DMS 273 treated with DMSO at 0.1 percent for 48 hours (cell line): ENCODE measurements around the gene ADAM22.
"Not testable (repeated sequence)": the region's sequence is repeated elsewhere in the genome, so short reads cannot be mapped to it uniquely, and the experiment has no call there.

Source experiments
- DNase-seq: peaks from one replicate; lab custom pipeline; 2025; lab: John Stamatoyannopoulos, UW

Gene ADAM22

DNA sequence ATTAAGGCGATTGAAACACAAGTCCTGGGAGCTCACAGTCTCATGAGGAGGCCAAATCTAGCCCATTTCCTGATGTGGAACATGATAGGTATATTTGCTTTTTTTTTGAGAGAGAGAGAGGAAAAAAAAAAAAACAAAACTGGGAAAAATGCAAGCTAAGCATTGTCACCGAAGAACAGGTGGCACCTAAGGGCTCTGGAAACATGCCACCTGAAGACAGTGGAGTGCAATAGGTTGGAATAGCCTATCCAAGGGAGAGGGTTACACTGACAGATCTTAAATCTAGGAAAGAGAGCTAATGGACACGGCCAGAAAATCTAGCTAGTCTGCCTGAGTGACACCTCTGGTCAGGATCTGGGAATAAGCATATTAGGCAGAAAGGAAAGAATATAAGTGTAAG, 175.6 kb downstream of the ADAM22 start:
- no peak for DNase-seq

DNA sequence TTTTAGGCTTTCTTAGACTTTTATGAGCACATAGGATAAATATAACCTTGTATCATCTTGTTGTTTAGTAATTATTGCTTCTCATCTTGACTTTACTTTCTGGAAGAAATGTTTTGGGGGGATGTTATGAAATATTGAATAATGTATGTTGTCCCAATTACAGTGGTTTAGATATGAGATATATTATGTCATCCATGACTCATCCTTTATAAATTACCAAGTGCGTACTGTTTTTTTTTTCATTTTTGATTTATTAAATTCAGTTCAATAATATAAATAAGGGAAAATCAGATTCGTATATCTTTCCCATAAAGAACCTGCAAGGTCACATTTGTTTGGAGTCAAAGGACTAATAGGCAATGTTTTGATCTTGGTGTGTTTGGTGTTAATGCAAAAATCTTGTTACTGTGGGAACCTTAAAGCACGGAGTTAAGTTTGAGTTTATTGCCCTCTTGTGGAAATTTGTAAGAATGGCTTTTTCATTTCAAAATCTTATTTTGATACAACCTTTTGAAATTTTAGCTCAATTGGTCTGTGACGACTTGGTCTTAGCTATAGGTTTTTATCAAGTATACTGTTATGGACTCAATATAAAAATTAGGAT, 177.2 kb downstream of the ADAM22 start:
- DNase-seq: peak; percentile 46

DNA sequence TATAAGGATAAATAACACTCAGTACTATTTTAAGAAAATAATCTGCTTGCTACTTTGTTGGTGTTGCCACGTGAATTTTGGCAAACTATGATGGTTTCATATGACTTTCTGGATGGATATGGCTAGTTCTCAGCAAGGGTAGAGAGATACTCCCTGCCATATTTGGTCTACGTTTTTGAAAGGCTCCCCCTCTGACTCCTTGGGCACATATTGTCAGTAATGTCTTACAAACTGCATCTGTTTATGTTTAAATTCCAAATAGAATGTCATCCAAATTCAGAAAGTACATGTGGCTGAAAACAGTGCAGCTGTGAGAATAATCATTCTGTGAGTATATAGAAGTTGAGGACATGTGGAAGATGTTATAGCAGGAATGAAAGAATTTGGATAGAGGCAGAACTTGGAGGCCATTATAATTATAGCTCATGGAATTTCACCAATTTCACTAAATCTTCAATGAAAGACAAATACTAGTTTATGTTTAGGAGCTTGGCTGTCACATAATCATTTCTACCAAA, 178.0 kb downstream of the ADAM22 start:
- DNase-seq: no peak

DNA sequence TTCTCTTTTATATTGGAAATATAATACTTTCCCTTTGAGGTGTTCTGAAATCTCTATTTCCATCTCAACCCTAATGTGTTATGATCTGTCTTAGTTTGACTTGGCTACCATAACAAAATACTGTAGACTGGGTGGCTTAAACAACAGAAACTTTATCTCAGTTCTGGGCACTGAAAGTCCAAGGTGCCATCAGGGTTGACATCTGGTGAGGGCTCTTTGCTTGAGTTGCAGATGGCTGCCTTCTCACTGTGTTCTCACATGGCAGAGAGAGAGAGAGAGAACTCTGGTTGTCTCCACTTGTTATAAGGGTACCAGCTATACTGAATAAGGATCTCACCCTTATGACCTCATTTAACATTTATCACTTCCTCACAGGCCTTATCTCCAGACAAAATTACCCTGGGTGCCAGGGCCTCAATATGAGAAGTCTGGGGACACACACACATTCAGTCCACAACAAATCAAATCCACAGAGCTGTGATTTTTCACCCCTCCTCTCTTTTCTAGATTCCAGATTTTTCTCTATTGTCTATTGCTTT, 181.3 kb downstream of the ADAM22 start:
- DNase-seq: peak; percentile 60

DNA sequence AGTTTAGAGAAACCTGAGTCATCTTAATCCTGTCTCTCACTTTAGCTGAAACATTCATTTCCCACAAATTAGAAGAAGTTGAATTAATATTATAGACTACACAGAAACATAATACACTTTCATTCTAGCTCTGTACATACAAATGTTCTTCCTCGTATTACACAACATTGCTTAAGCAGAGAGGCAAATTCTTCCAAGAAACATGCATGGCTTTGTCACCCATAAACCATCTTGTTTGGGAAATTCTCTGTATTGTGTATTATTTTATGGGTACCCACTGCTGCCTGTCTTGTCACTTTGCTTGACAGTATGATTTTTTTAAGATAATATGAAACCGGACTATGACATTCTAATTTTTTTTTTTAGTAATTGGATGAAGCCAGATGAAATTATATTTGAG, 181.8 kb downstream of the ADAM22 start:
- DNase-seq: no peak

DNA sequence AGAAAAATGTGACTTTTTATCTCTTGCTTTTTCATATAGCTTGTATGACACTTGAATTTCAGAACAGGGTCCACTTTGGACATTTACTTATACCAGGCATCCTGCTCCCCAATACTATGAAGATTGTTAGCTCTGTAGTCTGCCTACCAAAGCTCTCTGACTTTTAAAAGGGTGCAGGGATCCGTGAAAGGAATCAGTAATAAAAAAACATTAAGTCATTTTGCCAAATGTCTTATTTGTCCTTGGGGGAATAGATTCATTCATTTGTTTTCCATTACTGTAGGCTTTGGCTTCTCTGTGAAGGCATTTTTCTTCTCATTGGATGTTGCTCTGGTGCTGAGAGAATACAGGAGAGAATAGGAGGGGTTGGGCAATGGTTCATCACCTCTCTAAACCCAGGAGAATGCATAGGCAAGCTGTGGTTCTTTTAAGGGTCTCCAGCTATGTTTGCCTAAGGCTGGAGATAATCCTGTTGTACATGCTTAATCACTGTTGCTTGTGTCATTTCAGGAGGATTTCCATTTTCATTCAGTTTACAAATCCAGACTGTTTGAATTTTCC, 182.3 kb downstream of the ADAM22 start:
- no peak for DNase-seq

DNA sequence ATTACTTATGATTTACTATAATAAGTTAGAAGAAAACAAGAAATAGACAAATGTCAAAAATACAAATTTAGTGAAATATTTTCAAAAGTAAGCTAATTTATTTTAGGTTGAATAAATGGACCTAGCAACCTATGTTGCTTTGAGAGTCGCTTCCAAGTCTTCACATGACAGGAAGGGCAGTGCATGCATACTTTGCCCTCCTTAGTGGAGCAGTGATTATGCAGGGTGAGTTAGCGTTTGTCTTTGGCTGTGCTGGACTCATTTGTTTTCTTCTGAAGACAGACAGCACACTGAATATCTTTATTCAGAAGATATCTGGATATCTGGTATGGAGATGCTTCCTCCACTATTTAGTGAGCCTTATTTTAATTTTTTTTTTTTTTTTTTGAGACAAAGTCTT, 183.3 kb downstream of the ADAM22 start:
- no peak for DNase-seq

DNA sequence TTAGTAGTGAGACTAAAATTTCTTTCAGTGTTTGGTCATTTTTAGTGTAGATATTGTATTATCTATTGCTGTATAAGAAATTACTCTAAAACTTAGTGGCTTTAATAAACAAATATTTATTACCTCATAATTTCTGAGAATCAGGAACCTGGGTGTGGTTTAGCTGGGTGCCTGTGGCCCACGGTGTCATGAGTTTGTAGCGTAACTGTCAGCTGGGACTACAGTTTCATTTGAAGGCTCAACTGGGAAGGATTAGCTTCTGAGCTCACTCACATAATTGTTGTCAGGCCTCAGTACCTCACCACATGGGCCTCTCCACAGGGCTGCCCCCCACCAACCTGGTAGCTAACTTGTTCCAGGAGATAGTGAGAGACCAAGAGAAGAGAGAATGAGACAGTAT, 187.3 kb downstream of the ADAM22 start:
- no peak for DNase-seq

DNA sequence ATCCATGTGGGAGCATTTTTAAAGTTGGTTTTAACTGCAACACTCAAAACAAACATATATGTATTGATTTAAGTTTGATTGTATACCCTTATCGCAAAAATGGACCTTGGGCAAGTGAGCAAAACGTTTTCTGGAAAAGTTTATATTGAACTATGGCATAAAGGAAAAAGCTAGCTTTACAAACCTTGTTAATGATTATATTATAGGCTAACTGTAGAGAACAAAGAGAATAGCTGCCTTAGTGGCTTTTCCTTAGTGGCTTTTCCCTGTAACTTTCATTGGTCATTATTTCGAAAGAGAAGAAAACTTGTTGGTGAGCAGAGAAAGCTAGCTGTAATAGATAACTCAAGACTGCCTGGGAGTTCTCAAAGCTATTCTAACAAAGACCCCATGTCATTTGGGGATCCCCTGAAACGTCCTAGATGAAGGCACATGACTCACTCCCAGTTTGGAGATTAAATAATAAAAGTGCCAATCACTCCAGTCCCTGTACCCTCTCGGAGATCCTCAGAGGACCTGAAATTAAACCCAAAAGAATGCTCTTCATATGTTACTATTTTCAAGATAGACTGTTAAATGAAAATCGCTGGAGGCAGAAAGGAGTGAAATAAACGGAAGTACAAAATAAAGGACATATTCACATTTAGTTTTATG, 193.7 kb downstream of the ADAM22 start:
- DNase-seq: no peak

DNA sequence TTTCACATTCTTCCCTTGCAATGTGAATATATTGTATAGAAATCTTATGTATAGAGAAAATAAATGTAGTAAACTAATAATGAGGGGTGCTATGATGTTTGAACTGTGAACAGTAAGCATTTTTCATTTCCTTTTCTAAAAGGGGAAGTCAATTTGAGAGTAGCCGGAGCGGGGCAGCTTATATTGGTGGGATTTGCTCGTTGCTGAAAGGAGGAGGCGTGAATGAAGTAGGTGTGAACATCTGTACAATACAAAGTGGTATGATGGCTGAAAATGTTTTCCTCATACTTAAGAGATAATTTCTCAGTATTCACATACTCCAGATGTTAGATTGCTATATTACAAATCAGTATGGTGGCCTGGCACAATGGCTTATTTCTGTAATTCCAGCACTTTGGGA, 198.7 kb downstream of the ADAM22 start:
- no peak for DNase-seq

DNA sequence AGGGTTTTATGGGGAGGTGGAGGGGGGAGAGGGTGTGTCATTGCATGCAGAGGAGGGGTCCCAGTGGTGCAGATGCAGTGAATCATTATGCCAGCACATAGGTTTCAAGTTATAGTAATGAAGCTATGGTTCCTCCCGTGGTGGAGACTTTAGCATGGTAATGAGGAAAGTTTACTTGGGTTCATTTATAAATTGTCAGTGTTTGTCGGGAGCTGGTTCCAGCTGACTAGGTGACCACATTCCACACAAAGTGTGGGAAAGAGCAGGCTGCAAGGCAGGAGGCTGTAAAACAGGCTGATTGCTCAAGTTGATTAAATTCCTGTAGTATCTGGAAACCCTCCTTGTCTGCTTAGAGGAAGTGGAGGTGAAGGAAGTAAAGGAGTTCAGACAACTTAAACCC, 206.9 kb downstream of the ADAM22 start:
- no peak for DNase-seq

DNA sequence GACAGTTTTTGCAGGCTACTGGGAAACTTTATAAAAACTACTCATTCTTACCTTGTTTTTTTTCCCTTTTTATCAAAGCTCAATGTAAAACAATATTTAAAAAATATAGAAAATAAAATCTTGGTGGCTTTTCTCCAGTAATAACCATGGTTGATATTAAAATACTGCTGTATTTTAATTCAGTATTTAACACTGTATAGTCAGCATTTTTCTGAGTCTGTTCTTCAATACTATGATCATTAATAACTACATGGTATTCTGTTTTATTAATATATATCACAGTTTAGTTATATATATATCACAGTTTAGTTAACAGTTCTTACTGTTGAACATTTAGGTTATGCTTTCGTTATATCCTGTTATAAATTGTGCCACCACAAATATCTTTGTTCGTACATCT, 207.4 kb downstream of the ADAM22 start:
- no peak for DNase-seq

DNA sequence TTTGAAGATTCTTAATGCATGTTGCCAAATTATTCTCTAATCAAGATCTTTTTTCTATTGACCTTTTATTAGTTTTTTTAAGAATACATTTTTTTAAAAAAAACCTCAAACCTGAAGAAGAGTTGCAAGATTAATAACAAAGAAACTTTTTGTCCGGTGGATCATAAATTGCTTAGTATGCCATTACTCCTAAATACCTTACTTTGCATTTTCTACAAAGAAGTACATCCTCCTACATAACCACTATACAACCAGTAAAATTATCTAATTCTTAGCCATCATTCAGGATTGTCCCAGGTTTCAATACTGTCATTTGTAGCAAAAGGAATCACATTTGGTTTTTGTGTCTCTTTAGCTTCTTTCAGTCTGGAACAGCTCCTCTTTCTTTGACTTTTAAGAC, 207.9 kb downstream of the ADAM22 start:
- DNase-seq: no peak

DNA sequence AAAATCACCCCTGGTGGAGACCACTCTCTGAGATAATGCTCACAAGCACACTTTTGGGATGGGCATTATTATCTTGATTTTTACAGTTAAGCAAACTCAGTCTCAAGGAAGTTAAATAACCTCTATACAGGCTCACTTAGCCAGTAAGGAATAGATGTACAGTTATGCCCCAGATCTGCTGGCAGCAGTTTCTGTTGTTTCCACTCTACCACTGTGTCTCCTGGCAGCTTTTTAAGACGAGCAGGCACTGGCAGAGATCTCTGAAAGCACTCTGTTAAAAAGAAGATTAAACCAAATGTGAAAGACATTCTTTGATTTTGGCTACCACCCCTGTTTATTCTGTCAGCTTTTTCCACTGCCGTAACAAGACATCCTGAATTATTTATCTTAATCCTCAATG, 212.6 kb downstream of the ADAM22 start:
- DNase-seq: no peak

DNA sequence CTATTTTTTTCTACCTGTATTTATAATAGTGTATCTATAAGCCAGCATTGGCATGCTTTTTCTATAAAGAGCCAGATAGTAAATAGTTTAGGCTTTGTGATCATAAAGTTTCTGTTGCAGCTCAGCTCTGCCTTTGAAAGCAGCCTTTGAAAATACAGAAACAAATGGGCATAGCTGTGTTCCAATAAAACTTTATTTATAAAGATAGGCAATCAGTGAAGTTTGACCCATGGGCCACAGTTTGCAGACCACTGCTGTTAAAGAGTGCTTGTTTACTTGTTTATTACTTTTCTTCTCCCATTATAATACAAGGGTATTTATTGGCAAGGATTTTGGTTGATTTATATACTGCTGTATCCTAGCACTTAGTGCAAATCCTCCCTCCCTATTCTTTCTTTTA, 213.3 kb downstream of the ADAM22 start:
- no peak for DNase-seq

DNA sequence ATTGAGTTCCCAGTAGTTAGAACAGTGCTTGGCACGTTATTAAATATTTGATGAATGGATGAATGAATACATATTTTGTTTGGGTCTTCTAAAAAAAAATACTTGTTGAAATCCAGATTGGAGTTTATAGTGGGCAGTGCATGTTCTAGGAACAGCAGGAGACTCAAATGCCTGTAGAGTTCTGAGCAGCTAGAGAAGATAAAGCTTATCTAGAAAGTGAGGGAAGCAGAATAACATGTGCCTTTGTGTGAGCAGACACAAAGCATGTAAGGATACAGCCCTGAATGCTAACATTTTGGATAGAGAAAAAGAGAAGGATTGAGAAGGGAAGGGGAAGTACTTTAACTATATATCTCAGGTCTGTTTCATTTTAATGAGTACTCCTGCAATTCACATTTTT, 213.9 kb downstream of the ADAM22 start:
- DNase-seq: no peak

DNA sequence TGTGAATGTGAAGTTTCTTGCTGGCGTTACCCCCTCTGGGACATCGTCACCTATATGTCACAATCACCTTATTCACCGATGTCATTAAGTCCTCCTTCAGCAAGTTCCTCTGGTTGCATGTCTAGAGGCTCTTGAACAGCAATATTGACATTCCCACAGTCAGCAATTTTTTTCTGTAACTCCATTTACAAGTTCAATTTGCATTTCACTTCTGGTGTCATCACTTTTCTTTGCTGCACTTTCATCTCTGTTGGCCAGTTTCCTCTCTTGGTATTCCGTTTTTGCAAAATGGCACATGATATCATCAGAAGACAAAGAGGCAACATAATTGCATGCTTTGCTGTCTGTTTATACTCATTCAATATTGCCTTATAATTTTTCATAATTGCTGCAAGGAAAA, 216.0 kb downstream of the ADAM22 start:
- no peak for DNase-seq

DNA sequence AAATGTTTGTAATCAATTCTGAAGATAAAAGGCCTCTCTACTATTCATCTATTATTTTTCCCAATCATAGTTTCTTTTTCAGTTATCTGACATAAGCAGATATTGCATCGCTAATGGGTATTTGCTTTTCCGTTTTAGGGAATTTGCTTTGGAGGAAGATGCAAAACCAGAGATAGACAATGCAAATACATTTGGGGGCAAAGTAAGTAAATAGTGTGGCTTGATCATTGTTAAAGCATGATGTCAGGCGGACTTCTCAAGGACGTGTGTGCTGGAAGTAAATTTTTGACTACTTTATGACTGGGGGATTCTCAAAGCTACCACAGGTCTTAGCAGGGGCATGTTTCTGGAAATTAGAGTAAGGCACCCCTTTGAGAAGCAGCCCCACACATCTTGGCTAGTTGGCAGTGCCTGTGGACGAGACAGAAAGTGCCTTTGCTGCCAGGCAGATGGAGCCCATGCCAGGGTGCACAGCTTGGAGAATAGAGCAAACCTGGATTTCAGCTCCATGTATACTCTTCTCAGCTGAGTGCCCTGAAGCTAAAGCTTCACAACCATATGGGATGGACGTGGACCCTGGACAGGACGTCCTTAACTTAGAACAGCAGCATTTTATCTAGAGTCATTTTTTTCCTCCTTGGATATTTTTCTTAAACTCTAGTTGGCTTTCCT, 217.2 kb downstream of the ADAM22 start:
- DNase-seq: no peak

DNA sequence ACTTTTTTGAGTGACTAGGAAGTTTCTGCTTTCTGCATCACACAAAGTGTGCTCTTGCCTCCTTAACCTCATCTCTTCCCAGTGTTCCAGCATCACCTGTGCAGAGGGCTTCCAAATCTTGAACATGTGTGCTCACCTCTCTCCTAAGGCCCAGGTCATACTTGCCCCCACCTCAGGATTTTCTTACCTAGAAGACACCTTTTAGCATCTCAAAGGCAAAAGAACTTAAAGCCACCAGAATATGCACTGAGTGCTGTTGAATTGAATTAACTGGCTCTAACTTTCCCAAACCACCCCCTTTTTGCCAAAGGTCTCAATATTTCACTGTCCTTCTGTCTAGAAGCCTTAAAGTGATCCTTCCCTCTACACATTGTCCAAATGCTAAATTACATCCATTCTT, 219.3 kb downstream of the ADAM22 start:
- DNase-seq: no peak

DNA sequence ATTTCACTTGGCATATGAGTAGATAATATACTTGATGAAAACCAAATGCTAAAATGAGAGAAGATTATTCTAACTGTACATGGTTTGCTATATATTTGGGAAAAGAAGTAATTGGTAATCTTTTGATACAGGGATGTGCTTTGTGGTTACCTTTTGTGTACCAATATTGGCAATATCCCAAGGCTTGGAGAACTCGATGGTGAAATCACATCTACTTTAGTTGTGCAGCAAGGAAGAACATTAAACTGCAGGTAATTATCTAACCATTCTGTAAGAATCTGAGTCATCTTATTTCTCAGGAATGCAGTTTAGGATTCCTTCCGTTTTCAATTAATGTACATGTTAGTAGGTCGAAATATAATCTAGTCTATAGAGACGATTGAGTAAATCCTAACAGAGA, 221.7 kb downstream of the ADAM22 start:
- DNase-seq: no peak

DNA sequence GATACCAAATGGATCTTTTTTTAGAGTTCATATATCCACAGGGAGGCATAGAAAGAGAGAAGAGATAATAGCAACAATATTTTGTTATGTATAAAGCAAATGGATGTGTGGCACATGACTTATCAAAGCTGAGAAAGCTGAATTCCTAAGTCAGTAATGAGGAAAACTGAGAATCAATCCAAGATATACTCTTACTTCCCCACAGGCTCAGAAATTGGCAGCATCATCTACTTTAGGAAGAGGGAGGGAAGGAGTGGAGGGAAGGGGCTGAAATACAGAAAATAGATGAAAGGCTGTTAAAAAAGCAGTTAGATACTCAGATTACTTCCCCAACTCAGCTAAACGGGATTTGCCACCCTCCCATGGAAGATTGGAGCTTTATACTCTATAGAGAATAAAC, 222.3 kb downstream of the ADAM22 start:
- no peak for DNase-seq

DNA sequence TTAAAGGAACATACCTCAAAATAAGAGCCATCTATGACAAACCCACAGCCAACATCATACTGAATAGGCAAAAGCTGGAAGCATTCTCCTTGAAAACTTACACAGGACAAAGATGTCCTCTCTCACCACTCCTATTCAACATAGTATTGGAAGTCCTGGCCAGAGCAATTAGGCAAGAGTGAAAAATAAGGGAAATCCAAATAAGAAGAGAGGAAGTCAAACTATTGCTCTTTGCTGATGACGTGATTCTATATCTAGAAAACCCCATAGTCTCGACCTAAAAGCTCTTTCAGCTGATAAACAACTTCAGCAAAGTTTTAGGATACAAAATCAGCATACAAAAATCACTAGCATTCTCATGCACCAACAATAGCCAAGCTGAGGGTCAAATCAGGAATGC, 225.7 kb downstream of the ADAM22 start:
- not testable (repeated sequence) for DNase-seq

DNA sequence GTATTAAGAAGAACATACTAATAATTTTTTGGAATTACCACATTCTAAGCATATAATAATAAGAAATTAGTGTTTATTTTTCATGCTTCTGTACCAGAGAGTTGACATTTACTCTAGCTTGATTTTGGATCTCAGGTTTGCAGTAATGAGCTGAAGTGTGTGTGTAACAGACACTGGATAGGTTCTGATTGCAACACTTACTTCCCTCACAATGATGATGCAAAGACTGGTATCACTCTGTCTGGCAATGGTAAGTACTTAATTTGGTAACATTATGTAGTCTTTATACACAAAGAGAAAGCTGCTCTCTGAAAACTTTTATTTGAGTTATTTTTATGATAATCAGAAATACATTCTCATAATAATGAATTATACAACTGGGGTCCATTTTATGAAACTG, 231.6 kb downstream of the ADAM22 start:
- DNase-seq: no peak
